ENCODE data around the gene NDUFS7.

The NDUFS7 gene

GRCh38 chr19:1412323-1412923 is 28.7 kb downstream of the NDUFS7 start:
- no peak overlapping the region for H3K4me3 ChIP-seq (ENCODE audit: low read depth, low read length)
- TF ChIP-seq CTCF (IDR thresholded peaks at IDR 0.05; ENCODE audit: insufficient read depth, low read length, missing control alignments), result no peak
- ChIA-PET POLR2A (no interaction called here), CTCF (interaction anchor here (1.1 to 1.8 kb wide), 5 partner anchors 10 to 133 kb away, joined by 3 to 8 read pairs (median 5); no protein-coding TSS in a partner anchor)
- no peak for DNase-seq (ENCODE audit: low read depth, low spot score)

DNA sequence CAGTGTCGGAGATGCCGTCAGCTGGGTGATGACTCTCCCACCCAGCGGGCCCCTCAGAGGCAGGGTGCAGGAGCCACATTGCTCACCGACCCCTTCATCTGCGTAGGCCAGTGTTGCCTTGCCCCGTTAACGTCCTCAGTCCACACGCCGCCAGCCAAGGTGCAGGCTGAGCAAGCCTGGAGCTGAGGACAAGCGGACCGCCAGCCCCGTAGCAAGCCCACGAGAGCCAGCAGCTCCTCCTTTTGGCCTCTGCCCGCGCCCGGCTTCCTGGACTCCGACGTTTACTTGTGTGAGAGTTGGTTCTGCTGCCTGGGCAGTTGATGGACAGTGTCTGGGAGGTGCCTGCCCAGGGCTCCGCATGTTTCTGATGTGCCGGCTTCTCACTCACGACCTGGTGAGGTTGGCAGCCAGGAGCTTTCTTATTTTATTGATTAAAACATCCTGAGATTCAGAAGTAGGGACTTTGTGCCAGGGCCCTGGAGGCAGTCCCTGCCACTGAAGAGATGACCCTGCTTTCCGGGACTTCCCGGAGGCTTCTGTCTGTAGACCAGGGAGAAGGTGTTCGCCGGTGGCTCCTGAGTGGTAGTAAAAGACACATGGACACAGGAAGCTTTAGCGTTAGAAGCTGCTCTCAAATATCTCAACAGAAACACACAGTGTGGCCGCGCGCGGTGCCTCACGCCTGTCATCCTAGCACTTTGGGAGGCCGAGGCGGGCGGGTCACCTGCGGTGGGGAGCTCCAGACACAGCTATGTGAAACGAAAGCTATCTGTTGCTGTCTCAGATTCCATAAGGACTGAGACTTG is 29.5 kb downstream of the NDUFS7 start:
- no peak overlapping the region for H3K4me3 ChIP-seq (ENCODE audit: low read depth, low read length)
- TF ChIP-seq CTCF (IDR thresholded peaks at IDR 0.05; ENCODE audit: insufficient read depth, low read length, missing control alignments), result no peak
- CTCF ChIA-PET, result interaction anchor here (1.1 to 1.8 kb wide), 4 partner anchors 11 to 134 kb away, joined by 3 to 8 read pairs (median 6); no protein-coding TSS in a partner anchor
- POLR2A ChIA-PET, result no interaction called here
- no peak for DNase-seq (ENCODE audit: low read depth, low spot score)

DNA sequence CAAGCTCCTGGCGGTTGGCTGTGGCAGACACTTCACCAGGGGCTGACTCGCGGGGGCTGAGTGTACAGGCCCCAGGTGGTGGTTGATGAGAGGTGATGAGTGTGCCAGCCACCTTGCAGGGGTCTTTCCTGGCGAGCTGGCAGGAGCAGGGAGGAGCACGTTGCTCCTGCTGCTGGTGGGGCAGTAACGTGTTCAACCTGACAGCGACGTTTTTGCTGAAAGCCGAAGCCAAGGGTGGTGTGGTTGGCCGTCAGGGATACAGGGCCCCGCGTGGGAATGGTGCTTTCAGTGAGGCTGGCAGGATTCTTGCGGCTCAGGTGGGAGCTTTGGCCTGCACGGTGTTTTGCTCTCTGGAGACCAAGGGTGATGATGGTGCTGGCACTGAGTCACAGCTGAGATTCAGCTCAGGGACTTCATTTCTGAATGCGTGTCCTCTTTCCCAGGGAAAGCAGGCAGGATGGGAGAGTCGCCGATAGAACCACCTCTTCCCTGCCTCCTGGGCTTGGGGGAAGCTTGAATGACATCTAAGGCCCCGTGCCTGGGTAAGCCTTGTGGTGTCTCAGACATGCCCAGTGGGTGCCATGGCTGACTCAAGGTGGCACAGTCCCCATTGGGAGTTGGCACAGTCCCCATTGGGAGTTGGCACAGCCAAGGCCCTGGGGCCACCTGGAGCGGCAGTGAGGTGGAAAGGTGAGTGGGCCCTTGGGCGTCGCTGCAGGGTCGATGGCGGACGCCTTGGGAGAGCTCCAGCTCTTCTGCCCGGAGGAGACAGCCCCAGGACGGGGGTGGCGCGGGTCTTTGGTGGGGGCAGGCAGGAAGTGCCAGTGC is 32.5 kb downstream of the NDUFS7 start:
- CTCF ChIA-PET, result interaction anchor here (0.9 to 2.4 kb wide), 5 partner anchors 13 to 172 kb away, joined by 3 to 8 read pairs (median 4); no protein-coding TSS in a partner anchor

GRCh38 chr19:1417145-1417544 is 33.4 kb downstream of the NDUFS7 start:
- TF ChIP-seq CTCF (IDR thresholded peaks at IDR 0.05; ENCODE audit: insufficient read depth, low read length, missing control alignments), result no peak
- POLR2A ChIA-PET, result interaction anchor here (0.9 kb wide), 1 partner anchor 22 kb away, joined by 3 read pairs; no protein-coding TSS in a partner anchor
- CTCF ChIA-PET, result interaction anchor here (0.9 to 2.4 kb wide), 3 partner anchors 20 to 173 kb away, joined by 4 to 8 read pairs (median 5); no protein-coding TSS in a partner anchor
- H3K4me3 ChIP-seq (ENCODE audit: low read depth, low read length), result no peak overlapping the region
- DNase-seq (ENCODE audit: low read depth, low spot score), result no peak

More for the DNA sequence above, 32.5 kb downstream of the NDUFS7 start:
- TF ChIP-seq CTCF (IDR thresholded peaks at IDR 0.05; ENCODE audit: insufficient read depth, low read length, missing control alignments), result no peak
- DNase-seq (ENCODE audit: low read depth, low spot score), result no peak
- no peak overlapping the region for H3K4me3 ChIP-seq (ENCODE audit: low read depth, low read length)
- POLR2A ChIA-PET, result interaction anchor here (0.8 to 1.1 kb wide), 2 partner anchors 18 to 147 kb away, joined by 4 to 5 read pairs; partner anchors contain the start of gene CIRBP

- POLR2A ChIA-PET, result interaction anchor here (0.9 kb wide), 2 partner anchors 10 to 21 kb away, joined by 3 read pairs; no protein-coding TSS in a partner anchor
- no peak for TF ChIP-seq CTCF (IDR thresholded peaks at IDR 0.05; ENCODE audit: insufficient read depth, low read length, missing control alignments)
- CTCF ChIA-PET, result interaction anchor here (1.3 to 2.4 kb wide), 2 partner anchors 19 to 174 kb away, joined by 5 to 8 read pairs; no protein-coding TSS in a partner anchor
- DNase-seq (ENCODE audit: low read depth, low spot score), result no peak
- H3K4me3 ChIP-seq (ENCODE audit: low read depth, low read length), result no peak overlapping the region
Measured at GRCh38 chr19:1417681-1418495, 34.2 kb downstream of the NDUFS7 start.

Measured in AG04449 (cell line).